Measurements from ENCODE around the gene MAPK4. TPM values are rescaled to one million over a fixed set of nuclear protein-coding genes. Genes with fewer than 3 reads are reported as not detected.

MAPK4 gene
- total RNA-seq, 1 donor from 2014 or later: 5.7 TPM

Other genes with a start within 250 kb of the MAPK4 start
- 2.6 TPM for gene SKA1, start 185.0 kb upstream of the MAPK4 start, total RNA-seq

Measured in skeletal muscle tissue (tissue), 1 donor.